NCI-H2029 (cell line): ENCODE results near the gene EPHX1.

ENCODE experiments used
- DNase-seq: peaks from one replicate; lab custom pipeline; 2025; lab: John Stamatoyannopoulos, UW

EPHX1 gene

DNA sequence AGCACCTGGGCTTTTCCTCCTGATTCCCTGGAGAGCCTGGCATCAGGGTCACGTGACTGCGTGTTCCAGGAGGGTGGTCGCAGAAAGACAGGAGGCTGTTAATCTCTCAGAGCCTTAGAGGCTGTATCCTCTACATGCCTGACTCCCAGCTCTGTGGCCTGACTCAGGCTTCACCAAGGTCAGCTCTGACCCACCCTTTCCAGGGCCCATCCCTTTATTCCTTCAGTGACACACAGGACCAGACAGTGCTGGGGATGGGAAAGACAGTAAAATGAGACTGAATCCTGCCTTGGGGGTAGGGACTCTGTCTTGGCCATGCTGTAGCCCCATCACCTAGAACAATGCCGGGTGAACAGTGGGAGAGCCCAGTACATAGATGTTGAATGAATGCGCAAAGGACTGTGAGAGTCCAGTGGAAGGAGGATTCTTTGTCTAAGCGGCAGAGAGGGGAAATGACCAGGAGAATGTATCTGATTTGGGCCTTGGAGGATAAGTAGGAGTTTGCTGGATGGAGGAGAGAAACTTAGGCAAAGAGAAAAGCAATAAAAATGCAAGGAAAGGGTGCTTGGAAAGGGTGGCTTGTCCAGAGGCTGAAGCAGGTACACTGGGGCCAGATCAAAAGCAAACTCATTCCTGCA, 33.0 kb downstream of the EPHX1 start:
- DNase-seq: no peak

DNA sequence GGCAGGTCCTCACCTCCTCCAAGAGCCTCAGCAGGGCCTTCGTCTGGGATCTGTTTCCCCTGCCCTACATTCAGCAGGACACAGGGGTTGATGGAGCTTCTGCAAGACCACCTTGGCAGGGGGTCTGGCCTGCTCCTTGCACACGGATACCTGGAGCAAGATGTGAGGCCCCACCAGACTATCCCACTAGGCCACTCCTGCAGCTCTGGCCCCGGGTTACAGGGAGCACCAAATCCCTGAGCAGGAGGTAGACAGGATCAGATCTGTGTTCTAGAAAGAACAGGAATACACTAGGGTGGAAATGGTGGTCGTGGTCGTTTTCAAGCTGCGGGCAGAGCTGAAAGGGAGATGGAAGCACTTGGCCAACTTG, 33.5 kb downstream of the EPHX1 start:
- DNase-seq: no peak

DNA sequence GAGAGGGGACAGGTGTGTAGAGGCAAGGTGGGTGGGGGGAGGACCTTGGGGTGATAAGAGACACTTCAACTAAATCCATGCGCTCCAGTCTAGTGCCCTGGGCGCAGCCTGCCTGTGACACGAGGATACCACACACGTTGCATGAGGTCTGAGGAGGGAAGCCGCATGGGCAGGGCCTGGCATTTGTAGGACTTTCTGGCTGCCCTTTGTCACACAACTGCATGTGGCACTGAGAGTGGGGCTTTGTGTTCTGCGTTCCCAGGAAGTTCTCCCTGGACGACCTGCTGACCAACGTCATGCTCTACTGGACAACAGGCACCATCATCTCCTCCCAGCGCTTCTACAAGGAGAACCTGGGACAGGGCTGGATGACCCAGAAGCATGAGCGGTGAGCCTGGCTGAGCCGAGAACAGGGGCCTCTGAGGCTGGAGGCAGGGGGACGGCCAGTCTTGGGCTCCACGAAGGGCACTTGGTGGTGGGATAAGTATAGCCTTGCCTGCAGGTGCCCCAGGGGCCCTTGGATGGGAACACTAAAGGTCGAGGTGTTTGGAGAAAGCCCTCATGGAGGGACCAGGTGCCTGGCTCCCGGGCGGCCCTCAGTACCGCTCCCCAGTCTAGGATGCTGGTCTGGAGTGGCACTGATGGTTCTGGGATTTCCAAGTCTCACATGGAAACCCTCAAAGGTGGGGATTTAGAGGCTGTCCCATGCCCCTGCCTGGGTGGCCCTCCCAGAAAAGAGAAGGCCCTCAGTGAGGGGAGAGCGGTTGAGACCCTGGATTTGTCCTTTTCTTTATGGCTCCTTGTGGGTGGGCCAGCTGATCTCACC, 34.5 kb downstream of the EPHX1 start:
- no peak for DNase-seq

DNA sequence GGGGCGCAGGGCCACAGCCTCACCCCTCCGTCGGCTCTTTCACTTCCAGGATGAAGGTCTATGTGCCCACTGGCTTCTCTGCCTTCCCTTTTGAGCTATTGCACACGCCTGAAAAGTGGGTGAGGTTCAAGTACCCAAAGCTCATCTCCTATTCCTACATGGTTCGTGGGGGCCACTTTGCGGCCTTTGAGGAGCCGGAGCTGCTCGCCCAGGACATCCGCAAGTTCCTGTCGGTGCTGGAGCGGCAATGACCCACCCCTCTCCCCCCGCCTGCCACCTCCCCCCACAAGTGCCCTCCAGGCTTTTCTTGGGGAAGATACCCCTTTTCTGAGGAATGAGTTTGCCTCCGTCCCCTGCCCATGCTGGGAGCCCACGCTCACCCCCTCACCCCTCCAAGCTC, 35.2 kb downstream of the EPHX1 start:
- no peak for DNase-seq

DNA sequence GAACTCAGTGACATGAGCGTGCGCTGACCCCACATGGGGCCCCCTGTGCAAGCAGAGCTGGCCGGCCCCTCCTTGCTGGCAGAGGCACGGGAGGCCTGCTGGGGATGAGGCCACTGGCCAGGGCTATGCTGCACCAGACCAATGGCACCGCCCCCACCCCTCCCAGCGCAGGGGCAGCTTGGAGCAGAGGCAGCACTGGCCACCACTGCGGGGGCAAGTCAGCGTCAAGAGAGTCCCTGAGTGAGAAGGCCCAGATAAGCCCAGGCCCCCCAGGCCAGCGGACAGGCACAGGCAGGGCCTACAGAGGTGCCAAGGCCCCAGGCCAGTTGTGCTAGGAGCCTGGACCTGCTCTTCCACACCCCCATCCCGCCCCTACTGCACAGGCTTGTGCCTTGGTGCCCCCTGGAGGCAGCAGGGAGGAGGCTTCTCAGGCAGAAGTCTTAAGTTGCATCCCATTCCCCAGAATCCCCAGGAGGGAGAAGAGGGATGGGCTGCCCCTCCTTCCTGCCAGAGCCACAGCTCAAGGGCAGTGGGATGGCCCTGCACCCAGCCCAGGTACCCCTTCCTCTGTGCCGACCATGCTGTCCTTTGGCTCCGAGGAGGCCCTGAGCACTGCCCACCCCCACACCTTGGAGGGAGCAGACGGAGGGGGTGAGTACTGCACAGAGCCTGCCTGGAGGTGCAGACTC, 35.8 kb downstream of the EPHX1 start:
- peak; percentile 31 for DNase-seq

DNA sequence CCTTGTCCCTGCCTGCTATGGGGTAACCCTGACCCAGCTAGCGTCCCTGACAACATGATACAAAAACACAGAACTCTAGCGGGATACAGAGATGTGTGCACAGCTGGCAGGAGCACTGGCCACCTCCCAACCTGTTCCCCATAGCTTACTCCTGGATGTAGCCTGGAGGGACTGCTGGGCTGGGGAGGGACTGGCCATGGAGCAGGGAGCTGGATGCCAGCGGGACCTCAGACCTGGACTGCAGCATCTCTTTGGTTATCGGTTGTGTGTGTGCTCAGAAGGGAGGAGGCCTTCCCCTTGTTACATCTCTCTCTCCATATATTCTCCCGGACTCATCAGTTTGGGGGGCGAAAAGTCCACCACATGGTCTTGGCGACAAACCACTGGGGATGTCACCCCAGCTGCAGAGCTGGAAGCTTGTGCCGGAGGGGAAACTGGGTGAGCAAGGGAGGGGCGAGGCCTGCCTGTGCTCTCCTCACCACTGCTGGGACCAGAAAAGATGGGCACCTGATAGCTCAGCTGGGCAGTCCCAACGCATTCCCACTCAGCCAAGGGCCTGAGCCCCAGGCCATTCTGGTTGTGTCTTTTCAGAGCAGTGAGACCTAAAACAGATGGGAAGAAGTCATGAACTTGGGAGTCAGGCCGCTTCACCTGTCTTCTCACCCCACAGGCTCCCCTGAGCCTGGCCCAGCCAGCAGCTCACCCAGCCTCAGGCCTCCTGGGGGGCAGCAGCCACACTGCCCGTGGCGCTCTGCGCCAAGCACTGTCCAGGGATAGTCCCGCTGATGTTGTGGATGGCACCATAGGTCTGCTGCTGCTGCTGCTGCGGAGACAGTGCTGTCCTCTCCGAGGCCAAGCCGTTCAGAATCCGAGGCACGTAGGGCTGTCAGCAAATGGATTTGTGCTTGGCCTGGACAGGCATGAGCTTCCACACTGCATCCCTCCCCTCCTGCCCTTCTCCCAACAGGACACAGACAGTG, 36.7 kb downstream of the EPHX1 start:
- DNase-seq: no peak

DNA sequence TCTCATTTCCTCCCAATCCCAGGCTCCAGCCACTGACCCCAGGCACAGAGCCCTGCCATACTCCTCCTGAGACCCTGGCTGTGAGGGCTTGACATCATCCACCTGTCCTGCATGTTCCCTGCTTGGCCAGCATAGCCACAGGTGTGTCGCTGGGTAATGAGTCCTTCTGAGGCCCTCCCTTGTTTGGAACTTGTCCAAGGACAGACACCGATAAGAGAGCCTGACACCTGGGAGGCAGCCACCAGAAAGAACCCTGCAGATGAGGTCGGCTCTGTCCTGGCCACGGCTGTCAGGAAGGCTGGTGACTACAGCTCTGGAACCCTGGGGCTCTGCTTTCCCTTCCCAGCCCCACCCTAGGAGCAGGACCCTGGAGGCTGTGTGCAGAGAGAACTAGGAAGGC, 37.7 kb downstream of the EPHX1 start:
- DNase-seq: peak; percentile 88

DNA sequence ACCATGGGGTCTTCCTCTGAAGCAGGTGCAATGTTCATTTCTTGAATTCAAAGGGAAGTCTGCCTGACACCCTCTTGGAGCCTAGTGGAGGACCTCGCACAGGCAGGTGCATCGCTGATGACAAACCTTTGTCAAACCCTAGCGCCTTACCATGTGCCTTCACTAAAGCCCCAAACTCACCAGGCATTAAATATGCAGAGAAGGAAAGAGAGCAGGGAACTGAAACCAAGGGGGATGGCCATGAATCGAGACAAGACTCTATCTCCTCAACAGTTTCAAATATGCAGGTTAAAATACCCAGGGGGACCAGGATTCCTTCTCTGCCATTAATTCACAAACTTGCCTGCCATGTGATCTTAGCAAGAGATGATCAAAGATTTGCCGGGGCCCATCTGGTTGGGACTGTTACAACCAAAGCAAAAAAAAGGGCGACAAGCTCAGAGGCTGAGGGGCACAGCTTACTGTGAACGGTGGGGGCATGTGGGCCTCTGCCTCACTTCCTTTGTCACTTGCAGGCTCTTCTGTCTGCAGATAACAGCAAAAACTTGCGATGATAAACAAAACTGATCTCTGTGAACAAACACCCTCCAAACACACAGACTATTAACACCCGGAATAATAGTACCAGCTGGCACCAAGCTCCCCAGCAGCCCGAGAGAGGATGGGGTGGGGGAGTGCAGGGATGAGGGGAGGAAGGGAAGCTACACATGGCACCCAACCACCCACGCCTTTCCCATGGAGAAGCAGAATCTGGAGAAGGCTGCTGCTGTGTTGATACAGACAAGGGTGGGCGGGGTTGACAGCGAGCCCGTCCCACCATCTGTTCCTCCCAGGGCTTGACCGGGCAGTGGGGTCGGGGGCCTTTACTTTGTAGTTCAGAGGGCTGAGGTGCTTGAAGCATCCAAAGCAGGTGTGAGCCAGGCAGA, 38.4 kb downstream of the EPHX1 start:
- no peak for DNase-seq

DNA sequence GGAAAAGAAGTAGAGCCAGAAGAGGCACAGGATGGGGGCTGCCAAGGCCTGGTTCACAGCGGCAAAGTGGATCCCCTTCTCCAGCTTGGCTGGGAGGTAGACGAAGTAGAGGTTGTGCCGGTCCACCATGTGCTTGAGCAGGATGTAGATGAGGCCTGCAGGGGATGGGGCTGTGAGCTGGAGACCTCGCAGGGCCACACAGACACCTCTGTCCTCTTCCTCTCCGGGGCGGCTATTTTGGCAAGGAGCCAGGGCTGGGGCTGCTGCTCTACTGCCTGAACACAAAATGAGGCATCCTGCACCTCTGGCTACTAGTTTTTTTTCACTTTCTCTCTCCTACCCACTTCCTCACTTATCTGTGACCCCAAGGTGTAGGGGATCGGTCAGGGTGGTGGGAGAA, 40.0 kb downstream of the EPHX1 start:
- DNase-seq: no peak

DNA sequence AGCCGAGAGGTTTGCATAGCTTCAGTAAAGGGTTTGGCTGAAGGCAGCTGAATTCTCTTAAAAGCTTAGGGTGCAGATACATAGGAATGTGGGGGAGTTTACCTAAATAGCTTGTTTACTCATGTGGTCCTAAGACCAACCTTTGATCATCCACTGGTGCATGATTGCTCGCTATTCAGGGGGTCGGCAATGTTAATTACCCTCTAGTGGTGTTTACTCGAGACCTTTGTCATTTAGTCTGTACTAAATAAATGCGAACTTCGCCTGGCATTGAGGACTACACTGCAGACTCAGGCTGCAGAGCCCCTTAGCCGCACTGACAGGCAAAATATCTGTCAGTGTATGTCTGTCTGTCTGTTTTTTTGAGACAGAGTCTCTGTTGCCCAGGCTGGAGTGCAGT, 40.4 kb downstream of the EPHX1 start:
- DNase-seq: no peak

DNA sequence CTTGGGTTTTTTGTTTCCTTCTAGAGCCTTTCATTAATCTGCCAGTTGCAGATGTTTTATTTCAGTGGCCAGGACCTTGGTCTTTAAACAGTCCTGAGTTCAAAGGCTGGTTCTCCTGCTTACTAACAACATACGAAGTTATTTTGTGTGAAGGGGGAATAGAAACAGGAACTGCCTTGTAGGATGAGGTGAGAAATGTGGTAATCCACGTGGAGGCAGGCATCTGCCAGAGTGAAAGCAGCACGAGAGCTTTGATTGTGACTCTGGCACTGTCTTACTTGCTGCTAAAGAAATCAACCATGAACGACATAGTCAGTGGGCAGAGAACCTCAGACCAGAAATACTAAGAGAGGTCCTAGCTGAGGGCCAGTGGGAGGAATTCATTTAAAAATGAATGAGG, 41.9 kb downstream of the EPHX1 start:
- no peak for DNase-seq

DNA sequence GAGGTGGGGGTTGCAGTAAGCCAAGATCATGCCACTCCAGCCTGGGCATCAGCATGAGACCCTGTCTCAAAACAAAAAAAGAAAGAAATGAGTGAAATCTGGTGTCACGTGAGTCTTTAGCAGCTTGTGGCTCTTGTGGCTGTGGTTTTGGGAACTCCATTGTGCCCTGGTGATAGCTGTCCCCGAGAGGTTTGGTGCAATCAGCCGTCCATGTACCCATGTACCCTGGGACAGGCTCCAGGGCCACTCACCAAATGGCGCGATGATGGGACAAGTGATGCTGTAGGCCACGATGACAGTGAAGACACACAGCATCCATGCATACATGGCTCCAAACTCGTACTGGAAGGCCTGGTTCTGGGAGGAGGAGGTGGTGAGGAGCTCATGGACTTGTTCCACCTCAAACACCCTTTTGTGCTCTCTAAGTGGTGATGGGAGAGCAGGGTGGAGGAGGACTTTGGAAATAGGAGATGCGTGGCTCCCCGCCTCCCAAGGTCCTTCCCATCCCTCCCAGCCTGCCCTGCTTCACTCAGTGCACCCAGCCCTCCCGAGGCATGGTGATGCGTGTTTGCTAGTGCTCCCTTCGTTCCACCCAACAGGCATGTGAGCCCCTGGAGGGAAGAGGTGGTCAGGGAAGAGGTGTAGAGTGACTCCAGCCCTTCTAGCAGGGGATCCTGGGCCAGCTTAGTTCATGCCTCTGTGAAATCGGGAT, 42.6 kb downstream of the EPHX1 start:
- DNase-seq: no peak

DNA sequence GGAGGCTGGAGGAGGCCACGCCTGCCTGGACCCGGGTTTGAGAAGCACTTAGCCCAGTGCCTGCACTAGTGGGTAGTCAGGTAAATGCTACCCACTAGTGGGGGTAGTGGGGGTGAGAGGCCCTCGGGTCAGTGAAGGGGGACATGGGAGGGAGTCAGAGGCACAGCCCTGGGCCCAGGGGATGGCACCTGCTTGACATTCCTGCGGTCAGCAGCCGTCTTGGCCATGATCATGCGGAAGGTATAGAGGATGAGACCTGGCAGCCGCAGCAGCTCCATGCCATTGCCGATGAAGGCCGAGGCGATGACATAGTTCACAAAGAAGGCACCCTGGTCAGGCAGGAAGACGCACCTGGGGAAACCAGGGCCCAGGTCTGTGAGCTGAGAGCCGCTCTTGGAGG, 43.5 kb downstream of the EPHX1 start:
- no peak for DNase-seq

DNA sequence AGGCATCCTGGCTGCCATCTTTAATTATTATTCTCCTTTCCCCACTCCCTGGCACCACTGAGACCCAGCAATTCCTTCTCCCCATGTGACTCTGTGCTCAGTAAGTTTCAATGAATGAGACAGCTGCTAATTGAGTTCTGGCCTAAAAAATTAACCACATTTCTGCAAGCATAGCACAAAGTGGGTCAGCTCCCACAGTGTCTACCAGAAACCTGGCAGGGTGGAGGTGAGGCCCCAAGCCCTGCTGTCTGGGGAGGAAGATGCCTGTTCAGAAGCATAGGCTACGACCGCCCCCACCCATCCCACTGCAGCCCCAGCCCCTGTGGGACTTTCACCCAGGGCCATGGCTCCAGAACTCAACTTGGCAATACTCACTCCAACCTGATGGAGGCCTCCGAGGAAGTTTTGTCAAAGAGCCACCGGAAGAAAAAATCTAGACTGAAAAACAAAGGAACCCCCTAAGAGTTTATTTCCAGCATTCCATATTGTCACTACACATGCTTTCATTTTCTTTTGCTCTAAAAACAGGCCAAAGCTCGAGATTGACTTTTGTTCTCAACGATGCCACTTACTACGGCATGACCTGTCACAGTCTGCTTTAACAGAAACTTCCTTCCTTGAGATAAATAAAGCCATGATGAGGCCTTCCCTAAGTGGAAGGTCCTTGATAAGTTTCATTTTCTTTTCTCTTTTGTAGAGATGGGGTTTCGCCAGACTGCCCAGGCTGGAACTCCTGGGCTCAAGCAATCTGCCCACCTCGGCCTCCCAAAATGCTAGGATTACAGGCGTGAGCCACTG, 45.8 kb downstream of the EPHX1 start:
- no peak for DNase-seq

DNA sequence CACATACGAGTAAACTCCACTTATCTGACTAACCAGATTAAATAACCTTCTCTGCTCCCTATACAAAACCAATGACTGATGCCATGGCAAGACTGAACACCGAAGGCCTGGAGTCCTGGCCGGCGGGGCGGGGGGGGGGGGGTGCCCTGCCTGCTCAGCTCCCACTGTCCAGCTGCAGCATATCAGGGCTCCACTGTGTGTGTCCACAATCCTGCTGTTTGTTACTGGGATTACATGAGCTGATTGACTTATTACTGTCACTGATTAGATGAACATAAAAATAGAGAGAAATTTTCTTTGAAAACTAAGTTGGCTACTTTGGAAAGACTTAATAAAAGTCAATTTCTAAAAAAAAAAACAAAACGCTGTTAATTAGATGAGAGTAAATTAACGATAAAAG, 47.3 kb downstream of the EPHX1 start:
- no peak for DNase-seq

DNA sequence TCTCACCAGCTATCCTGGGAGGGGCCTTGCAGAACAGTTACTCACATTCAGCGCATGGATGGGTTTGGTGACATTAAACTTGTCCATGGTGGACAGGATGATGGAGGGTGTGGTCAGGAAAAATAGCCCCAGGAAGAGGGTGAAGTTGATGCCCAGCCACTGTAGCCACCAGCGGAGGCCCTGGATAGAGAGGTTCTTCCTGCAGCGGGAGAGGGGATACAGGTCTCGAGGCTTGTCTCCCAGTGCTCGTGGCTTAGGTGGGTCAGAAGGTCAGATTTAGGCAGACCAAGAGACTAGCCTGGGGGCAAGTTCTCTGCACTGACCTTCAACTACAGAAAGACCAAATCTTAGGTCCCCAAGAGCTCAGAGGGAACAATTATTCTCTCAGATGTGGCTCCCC, 49.2 kb downstream of the EPHX1 start:
- no peak for DNase-seq

DNA sequence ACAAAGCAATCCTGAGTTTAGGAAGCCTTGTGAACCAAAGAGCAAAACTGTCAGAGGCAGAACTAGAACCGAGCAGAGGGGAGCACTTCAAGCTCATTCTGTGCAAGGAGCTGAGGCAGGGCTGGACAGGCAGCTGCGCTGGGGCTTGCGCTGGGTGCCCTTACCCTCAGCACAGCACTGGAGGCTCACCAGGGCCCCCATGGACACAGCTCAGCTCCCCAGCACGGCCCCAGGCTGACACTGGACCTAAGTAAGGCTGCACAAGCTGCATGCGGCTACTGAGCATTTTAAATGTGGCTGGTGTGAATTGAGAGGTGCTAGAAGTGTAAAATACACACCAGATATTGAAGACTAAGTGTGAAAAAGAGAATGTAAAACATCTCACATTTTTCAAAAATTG, 50.2 kb downstream of the EPHX1 start:
- DNase-seq: no peak

DNA sequence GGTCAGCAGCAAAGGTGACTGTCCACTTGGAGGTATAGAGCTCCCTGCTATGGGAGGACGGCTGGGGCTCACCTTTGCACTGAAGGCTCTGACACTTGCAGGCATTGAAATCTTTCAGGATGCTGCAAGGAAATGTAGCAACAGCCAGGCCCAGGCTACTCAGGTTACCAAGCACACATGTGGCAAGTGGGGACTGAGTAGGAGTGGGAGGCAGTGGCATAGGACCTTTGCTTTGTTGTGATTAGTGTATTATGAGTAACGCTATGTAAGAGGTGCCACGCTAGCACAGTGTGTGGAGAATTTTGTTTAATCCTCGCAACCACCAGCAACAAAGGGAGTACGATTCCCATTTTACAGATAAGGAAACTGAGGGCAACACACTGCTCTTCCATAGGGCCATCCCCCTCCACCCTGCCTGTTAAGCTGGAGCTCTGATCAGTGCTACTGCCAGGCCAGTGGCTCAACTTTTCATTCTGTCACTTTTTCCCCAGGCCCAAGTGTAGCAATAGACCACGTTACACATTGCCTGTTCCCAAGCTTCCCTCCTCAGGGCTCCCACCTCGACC, 51.0 kb downstream of the EPHX1 start:
- no peak for DNase-seq
